Germinal center (tissue), 1 donor: ENCODE data around the gene APOO.

ENCODE experiments used
- DNase-seq: peaks from one replicate; pipeline ENCODE4 v3.0.0; 2012; ENCODE audit warnings: mixed read lengths, low spot score

The APOO gene

DNA sequence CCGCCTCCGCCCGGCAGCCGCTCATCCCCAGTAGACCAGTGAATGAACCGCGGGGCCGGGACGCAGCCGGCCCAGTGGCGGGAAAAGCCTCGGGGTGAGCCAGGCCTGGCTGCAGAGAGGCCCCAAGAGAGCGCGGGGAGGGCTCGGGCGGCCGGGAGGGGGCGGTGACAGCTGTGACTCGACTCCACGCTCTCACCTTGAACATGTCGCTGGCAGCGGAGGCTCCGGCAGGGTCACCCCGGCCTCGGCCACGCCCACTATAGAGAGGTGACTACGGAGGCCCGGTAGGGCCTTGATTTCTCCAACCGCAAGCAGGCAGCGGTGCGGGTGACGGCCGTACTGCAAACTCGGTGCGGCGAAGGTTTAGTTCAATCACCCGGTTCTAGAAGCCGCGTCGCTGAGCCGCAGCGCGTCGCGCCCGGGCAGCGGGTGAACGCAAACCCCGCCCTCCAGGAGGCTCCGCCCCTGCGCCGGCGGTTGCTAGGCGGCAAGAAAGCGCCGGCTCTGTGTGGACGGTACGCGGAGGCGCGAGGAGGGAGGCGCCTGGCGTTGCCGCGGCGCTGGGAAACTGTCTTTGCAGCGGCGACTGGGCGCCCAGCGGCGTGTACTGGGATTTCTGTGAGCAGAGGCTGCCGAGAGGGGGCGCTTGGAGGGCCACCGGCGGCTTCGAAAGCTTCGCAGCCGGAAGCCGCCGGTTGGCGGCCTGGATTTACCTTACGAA lies at the start of gene APOO, which contains the start of gene CXorf58:
APOO (minus strand) TSS at position 441 of the 721 bp plus-strand sequence; CDS start at position 205, 236 bp downstream.
CXorf58 (plus strand) TSS at position 509 of the 721 bp plus-strand sequence. CDS start 2,297 bp downstream, outside the sequence.
- peak; percentile 89 for DNase-seq

DNA sequence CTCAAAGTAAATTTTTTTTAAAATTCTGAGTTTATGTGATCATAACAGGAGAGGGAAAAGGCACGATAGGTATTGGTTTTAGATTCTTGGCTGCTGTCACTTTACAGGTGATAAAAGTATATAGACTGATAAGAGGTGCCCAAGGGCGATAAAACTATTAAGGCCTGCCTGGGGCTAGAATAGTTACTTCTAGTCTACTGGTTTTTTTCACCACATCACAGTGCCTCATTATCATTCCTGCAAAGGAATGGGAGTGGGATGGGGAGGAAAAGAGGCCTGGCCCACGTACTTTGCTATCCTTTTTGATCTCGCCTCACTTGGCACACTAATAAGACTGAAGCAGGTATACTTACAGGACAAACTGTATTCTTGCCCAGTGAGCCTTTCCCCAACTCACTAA lies 46.7 kb upstream of the APOO start:
- DNase-seq = no peak

DNA sequence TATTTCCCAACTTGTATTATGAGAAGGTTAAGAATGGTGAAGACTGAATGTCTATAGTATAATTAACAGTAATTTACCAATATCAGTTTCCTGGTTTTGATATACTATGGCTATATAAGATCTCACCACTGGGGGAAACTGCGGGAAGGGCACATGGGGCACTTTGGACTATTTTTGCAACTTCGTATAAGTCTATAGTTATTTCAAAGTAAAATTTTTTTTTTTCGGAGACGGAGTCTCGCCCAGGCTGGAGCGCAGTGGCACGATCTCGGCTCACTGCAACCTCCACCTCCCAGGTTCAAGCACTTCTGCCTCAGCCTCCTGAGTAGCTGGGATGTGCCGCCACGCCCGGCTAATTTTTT lies 46.2 kb upstream of the APOO start:
- no peak for DNase-seq

DNA sequence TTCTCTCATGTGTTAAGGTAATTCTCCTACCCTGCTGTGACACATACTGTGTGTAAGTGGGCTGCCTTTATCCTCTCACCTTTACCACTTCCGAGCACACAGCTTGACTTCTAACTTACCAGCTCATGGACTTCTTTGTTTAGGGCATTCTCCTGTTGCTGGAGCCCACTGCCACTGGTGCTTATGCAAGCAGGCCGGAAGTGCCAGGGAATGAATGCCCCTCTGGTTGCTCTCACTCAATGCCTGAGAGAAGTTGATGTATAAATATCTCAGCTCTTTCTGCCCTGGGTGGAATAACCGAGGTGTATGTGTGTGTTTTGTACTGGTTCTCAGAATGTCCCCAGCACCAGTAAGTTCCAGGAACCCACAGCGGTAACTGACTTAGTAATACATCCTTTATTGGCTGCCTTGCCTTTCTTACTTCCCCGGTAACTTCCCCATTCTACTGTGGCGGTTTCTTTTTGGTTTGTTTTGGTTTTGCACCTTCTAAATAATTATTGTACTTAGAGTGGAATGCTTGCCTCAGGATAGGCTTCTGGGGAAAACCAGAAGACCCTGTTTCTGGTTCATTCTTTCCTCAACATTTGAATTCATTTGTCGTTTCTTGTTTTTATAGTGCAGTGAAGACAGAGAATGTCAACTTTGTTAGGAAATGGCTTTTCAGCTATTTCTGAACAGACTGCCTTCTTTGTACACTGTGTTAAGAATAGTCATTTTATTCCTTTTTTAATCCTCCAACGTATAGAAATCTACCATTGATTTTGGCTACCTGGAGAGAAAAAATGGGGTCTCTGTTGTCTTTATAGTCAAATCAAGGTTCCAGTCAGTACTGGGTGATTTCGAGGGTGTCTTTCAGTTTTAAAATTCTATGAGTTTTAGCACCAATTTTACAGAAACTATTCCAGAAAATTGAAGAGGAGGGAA lies 45.5 kb upstream of the APOO start:
- DNase-seq = peak; percentile 54

- no peak for DNase-seq
Measured at GRCh38 chrX:23952391-23952790, 44.7 kb upstream of the APOO start.

GRCh38 chrX:23945206-23945605 lies 37.5 kb upstream of the APOO start:
- DNase-seq = no peak

GRCh38 chrX:23944234-23944633 lies 36.5 kb upstream of the APOO start:
- no peak for DNase-seq

DNA sequence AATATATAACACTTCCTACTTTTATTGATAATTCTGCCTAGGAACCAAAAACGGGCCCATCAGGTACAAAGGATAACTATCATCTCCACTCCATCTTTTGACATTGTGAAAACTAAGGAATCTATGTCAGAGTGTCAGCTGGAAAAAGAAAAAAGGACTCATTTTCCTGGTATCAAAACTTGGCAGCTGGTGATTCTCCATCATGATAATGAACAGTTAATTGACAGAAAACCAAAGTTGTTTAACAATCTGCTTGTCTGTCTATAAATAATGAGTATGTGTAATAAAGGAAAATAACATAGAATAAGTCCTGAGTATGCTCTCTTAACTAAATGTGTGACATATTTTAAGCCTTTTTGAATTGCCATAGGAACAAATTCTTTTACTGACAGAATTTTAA lies 31.5 kb upstream of the APOO start:
- DNase-seq = no peak

DNA sequence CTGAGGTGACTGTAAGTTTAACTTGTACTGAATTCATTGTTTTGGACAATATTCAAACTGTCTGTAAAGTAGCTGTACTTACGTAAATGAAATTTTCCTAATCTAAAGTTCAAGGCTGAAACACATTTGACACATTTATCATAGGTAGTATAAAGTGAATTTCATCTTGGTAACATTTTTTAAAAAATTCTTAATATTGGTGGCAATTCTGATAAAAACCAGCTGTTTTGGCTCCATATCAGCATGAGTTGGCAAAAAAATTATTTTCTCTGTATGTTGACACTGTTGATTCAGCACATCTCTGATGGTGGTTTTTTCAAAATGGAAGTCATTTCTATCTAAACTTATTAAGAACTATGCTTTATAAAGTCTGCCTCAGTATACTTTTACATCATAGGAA lies 31.0 kb upstream of the APOO start:
- DNase-seq = no peak

DNA sequence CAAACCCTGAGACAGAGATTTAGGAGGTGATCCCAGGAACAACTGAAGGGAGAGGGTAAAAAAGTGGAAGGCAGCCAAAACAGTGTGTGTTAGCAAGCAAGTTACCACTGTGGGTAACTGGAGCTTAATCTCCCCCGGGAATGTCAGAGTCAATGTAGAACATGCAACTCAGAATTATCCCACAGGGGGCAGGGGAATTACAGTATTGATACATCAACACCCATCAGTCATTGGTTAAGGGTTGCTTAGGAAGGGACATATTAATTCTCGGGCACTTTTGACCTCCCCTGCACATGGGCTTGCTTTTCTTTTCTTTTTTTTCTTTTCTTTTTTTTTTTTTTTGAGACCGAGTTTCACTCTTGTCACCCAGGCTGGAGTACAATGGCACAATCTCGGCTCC lies 29.4 kb upstream of the APOO start:
- DNase-seq = no peak

- no peak for DNase-seq
Measured at GRCh38 chrX:23936180-23936579, 28.4 kb upstream of the APOO start.

GRCh38 chrX:23935106-23935505 lies 27.4 kb upstream of the APOO start:
- DNase-seq = no peak

DNA sequence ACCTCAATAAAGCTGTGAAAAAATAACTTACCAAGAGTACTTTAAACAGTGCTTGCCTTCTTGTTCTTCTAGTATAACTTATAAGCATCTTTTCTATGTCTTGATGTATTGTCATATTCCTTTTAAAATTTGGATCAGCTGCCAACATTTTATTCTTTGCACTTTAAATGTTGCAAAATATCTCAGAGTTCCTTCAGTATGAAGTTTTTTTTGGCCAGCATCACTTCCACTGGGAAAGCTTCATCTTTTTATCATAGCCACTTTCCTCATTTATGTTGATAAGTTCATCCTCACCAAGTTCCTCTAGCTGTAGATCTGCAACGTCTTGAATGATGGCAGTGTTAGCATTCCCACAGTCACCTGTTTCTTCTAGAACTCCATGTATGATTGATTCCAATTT lies 24.3 kb upstream of the APOO start:
- no peak for DNase-seq

DNA sequence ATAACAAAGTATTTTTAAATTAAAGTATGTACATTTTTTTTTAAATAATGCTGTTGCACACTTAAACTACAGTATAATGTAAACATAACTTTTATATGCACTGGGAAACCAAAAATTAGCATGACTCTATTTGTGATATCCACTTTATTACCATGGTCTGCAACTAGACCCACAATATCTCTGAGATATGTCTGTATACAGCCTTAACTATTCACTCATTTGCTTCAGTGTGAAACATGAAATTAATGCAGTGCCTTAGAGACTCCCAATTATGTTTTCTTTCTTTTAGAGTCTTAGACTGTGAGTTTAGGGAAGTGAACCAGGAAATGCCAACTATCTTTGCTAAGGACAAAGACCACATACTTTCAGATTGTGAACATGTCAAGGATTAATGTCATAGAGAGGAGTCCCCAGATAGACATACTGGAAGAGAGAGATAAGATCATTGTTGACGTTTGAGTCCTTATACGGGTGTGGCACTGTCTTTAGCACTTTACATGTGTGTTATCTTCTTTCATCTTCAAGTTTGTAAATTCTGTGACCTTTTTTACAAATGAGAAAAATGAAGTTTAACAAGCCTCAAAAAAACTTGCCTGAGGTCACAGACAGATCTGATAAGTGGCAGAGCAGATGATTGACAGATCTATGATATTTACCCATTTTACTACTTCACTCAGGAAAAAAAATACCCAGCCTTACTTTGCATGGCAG lies 23.3 kb upstream of the APOO start:
- no peak for DNase-seq

DNA sequence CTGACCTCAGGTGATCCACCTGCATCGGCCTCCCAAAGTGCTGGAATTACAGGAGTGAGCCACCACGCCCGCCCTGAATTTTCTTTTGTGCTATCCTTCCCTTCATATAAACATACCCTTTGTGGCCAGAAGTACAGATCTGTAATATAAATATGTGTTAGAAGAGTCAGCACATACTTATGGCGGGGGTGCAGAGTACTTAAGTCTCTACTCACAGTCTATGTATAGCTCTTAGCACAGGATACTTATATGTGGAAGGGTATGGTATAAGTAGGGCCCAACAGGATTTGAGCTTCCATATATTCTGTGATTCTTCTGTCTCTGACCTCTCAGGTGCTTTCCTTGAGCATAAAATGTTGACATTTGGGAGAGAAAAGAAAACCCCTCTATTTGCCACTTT lies 18.3 kb upstream of the APOO start:
- no peak for DNase-seq

GRCh38 chrX:23919706-23920320 lies 12.1 kb upstream of the APOO start:
- no peak for DNase-seq

- no peak for DNase-seq
Measured at GRCh38 chrX:23919148-23919547, 11.4 kb upstream of the APOO start.

DNA sequence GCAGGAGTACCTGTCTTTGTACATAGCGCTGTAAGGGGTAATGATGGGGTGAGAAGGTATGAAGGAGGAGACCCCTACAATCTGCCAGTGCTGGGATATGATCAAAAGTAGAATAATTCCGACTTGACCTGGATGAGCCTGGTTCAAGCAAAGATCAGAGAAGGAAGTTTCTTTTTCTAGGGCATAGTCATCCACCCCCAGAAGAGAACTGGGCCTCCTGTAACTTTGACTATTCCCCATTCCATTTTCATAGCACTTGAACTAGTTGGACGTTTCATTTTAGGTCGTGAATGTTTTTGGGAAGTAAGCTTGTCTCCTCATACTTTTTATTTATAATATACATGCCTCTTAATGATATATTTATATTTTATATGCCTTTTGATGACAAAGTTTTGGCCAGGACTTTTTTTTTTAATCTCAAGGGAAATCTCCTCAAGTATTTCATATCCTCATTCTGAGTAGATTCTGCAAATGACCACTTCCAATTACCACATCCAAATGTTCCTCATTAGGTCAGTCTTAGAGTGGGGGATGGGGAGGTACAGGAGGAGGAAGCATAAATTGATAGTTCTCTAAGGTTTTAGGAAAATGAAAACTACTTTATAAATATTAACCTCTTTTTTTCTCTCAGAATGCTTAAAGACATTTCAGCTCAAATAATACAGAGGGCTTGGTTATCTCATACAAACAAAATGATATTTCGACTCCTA lies 3.5 kb upstream of the APOO start:
- DNase-seq = no peak

- DNase-seq = peak; percentile 14
Measured at GRCh38 chrX:23908219-23909004, 674 bp upstream of the APOO start.

GRCh38 chrX:23907111-23907497 lies 634 bp downstream of the APOO start:
- DNase-seq = peak; percentile 6

DNA sequence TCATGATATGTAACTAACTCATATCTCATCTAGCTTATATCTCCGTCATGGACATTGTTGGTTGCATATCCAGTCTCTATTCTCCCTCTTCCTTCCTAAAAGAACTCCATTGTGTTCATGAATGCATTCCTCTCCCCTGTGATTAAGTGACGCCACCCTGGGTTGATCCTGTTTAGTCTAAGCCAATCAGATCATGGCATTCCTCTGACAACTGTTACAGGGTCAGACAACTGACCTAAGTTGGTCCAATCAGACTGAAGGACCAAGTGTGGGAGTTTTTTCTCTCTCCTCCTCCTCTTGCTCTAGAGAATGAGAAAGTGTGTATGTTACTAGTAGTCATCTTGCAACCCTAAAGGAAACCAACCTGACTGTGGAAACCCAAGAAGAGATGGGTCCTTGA lies 3.6 kb downstream of the APOO start:
- DNase-seq = no peak
